GM12801 (cell line): ENCODE data around the gene WDR70.

Source experiments
- TF ChIP-seq, protein P1 (sequence below): IDR thresholded peaks from one replicate; pipeline ENCODE4 v1.5.1; 2011; ENCODE audit warnings: control low read depth; ENCODE audit not compliant: insufficient read length; ENCODE audit errors: extremely low read depth

The WDR70 gene

DNA sequence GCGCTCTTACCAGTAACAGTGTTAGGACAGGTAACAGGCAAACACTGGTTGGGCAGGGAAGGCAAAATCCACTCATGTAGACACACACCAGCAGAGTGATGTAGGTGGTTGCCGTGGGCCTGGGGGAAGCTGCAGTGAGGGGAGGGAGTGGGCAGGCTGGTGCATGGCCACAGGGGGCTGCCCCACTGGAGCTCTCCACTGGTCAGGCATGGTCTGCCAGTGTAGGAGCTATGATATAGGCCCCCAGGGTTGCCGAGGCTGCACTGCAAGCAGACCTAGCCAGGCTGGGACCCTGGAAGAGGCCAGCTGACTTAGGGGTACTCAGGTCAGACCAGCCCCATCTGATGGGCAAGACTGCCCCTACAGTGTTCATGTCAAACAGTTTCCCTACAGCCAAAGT, 306.1 kb downstream of the WDR70 start:
- TF ChIP-seq, protein P1, sequence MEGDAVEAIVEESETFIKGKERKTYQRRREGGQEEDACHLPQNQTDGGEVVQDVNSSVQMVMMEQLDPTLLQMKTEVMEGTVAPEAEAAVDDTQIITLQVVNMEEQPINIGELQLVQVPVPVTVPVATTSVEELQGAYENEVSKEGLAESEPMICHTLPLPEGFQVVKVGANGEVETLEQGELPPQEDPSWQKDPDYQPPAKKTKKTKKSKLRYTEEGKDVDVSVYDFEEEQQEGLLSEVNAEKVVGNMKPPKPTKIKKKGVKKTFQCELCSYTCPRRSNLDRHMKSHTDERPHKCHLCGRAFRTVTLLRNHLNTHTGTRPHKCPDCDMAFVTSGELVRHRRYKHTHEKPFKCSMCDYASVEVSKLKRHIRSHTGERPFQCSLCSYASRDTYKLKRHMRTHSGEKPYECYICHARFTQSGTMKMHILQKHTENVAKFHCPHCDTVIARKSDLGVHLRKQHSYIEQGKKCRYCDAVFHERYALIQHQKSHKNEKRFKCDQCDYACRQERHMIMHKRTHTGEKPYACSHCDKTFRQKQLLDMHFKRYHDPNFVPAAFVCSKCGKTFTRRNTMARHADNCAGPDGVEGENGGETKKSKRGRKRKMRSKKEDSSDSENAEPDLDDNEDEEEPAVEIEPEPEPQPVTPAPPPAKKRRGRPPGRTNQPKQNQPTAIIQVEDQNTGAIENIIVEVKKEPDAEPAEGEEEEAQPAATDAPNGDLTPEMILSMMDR: no peak

DNA sequence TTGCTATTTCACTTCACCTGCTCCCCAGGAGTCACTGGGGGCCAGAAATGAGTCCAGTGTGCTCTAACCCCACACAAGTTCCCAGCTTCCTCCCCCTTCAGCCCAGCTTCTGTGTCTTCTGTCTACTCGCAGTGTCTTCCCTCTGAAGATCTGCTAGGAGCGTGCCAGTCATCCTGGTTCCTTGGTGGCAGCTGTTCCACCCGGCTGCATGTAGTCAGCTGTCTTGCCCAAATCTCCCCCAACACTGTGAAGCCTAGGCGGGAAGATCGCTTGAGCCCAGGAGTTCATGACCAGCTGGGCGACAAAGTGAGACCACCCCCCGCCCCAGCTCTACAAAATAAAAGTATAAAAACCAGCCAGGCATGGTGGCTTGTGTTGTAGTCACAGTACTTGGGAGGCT, 306.7 kb downstream of the WDR70 start:
- TF ChIP-seq, protein P1: no peak

DNA sequence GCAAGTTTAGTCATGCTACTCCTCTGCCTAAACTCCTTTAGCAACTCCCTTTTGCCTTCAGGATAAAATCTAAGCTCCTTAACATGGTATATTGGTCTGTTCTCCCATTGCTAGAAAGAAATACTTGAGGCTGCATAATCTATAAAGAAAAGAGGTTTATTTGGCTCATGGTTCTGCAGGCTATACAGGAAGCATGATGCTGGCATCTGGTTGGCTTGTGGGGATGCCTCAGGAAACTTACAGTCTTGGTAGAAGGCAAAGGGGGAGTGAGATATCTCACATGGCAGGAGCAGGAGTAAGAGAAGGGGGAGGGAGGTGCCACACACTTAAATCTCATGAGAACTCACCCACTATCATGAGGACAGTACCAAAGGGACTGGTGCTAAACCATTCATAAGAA, 315.7 kb downstream of the WDR70 start:
- TF ChIP-seq, protein P1: no peak

DNA sequence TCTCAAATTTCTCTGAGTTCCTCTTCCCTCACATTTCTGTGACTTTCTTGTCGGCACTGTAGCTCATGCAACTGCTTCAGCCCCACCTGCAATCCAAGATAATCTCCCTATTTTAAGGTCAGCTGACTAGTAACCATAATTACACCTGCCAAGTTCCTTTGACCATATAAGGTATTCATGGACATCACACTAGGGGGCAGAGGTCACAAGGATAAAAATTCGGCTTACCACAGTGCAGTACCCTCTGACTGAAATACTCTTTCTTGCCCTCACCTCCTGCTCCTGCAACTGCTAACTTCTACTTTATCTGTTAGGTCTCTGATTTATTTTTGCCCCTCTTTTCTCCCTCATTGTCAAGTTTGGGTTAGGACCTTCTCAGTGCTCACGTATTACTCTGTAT, 316.5 kb downstream of the WDR70 start:
- TF ChIP-seq, protein P1: no peak

DNA sequence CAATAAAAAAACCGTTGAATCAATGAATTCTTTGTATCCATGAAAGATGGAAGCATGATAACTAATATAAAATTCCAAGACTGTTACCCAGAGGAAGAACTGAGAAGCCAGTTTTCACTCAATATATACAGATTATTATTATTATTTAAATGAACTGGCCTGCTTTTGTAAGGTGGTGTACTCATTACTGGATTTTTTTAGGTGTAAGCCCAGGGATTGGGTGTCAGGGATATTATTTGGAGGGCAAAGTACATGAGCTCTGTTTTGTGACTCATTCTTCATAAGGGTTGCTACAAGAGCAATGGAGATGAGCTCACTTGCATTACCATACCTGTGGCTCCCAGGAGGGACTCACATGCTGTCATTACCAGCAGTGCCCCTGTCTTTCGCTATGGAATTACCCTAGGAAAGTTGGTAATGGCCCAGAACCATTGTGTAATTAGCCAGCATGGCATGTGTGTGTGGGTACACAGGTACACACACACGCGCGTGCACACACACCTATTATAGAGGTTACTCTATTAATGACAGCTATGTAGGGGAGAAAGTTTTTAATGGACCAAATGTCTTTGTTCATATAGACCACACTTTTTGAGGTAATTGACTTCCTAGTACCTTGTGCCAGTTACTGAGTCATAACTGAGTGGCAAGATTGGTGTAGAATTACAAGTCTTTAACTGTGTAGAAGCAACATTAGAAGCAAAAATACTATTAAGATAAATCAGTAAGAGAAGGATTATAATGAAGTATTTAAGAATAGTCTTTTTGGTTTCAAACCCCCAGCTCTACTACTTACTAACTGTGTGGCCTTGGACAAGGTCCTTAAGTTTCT, 317.3 kb downstream of the WDR70 start:
- TF ChIP-seq, protein P1: no peak

GRCh38 chr5:37701868-37702267, 322.8 kb downstream of the WDR70 start:
- TF ChIP-seq, protein P1: no peak

DNA sequence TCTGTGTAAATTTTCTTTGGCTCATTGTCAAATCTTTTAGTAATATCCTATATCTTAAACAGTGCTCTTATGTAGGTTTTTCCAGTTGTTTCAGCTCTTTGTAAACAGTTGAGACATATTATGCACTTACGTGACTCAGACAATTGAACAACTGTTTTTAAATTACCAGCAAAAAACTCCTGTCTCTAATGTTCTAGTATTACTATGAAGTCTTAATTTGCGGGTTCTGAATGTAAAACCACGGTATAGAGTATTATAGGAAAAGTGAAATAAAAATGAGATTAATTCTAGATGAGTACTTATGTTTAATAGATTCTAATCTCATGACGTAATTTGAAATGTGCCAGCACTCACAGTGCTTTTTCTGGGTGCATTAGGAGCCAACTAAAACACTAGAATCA, 324.7 kb downstream of the WDR70 start:
- TF ChIP-seq, protein P1: no peak
